Stimulated activated CD8-positive, alpha-beta memory T cell treated with anti-CD3 and anti-CD28 coated beads, Interleukin-15, amount 100 ng/mL, for 24 hours (primary cell): ENCODE measurements around the gene HOXA3.
A peak's percentile ranks its signal among the peaks of the same experiment; 100 is the strongest.

Source experiments
- DNase-seq: peaks from one replicate; pipeline ENCODE4 v3.0.0-alpha.2; 2020; ENCODE audit warnings: low read depth

The HOXA3 gene

DNA sequence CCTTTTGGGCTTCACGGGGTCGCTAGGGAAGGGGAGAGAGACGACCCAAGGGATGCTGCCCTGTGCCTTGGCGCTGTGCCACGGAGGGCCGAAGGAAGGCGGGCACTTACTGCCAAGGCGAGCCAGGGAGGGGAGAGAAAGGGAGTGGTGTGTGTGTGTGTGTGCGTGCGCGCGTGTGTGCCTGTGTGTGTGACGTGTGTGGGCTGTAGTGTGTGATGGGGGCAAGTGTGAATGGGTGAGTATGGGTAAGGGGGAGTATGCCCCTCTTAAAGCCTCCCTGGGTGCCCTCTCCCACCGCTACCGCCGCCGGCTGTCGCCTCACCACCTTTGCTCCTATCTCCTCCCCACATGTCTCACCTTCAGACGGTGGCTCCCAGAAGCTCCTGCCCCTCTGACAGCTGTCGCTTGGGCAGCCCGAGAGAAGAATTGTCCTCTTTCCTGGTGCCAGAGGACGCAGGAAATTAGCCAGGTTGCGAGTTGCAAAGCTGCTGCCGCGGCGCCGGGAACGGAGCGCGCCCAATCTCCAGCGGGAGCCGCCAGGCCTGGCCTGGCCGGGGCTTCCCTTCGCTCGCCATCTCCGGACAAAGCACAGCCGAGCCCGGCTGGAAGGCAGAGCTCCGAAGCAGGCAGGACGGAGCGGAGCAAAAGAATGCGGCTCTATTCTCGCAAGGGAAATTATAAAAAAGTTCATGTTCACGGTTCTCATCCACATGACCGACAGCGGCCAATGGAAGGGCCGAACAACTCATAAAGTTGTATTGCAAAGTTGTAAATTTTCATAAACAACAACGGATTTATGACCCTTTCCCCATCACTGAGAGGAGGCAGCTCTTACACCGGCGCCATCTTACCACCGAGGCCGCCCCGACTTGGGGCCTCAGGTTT, at the start of gene HOXA3:
Gene HOXA3, minus strand, starts transcription at position 653 of the 885 bp plus-strand sequence. CDS start 41,943 bp downstream, outside the sequence.
- no peak for DNase-seq

- no peak for DNase-seq
Observed at GRCh38 chr7:27201580-27202017, 49.2 kb upstream of the HOXA3 start.

- DNase-seq = no peak
Observed at GRCh38 chr7:27200761-27201579, 48.6 kb upstream of the HOXA3 start.

DNA sequence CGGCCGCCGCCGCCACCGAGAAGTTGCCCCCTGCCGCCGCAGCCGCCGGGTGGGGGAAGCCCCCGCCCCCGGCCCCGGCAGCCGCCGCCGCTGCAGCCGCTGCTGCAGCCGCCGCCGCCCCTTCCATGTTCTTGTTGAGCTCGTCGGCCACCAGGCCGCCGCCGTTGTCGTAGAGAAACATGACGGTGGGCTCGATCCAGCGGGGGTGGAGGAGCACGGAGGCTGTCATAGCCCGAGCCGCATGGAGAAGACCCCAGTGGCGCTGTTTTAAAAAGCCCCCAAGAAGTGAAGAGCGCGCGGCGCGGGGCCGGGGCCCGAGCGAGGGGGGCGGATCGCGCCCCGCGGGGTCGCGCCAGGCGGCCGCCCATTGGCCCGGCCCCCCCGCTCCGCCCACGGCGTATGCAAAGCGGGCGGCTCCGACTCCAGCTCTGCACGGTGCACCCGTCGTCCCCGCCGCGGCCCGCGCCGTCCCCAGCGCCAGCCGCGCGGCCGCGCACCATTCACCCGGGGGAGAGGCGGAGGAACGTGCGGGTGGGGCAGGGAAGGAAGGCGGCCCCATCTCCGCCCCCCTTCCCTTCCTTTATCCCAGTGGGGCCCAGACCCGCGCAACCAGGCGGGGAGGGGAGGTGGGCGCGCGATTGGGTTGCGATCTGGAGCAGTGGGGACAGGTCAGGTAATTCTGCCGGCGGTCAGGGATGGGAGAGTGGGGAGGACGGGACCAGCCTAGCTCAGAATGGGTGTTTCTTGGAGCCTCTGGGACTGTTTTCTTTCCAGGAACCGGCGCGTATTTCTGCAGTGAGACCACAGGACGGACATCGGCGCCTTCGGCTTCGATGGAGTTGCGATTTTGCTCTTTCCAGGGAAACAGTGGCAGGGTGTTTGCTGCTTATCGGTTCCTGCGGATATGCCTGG, 47.7 kb upstream of the HOXA3 start, which contains the start of gene HOXA13:
Gene HOXA13, minus strand, starts transcription at position 243 of the 912 bp plus-strand sequence. Its CDS starts 14 bp downstream, at position 229.
- DNase-seq = no peak

DNA sequence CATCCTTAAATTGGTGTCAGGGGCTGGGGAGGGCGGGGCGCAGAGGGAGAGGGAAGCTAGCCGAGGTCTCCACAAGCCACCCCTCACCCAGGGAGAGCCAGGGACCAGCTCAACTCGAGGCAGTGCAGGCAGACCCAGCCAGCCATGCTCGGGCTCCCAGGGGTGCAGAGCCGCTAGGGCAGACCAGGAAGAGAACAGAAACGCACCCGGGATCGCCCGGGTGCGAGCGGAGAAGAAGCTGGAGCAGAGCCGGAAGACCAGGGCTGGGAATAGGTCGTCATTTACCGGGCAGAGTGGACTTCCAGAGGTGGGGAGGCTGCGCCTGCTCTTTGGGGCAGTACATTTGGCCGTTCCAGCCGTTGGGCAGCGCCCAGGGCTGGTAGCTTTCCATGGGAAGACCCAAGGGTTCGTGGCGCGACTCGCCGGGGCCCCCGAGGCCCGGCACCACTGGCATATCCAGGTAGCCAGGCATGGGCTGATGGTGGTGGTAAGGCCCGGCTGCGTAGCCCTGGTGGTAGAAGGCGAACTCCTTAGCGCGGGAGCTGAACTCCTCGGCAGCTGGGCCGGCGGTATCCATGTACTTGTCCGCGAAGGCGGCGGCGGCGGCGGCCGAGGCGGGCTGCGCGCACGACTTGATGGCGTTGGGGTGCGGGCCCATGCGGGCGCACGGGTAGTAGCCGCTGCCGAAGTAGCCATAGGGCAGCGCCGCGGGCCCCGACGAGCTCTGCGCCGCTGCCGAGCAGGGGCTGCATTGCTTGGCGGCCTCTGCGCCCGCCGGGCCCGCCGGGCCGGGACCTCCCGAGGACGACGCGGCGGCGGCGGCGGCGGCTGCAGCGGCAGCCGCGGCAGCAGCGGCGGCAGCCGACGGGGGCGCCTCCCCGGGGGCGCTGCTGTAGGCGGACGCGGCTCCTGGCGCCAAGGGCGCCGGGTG, 46.8 kb upstream of the HOXA3 start:
- DNase-seq = no peak

DNA sequence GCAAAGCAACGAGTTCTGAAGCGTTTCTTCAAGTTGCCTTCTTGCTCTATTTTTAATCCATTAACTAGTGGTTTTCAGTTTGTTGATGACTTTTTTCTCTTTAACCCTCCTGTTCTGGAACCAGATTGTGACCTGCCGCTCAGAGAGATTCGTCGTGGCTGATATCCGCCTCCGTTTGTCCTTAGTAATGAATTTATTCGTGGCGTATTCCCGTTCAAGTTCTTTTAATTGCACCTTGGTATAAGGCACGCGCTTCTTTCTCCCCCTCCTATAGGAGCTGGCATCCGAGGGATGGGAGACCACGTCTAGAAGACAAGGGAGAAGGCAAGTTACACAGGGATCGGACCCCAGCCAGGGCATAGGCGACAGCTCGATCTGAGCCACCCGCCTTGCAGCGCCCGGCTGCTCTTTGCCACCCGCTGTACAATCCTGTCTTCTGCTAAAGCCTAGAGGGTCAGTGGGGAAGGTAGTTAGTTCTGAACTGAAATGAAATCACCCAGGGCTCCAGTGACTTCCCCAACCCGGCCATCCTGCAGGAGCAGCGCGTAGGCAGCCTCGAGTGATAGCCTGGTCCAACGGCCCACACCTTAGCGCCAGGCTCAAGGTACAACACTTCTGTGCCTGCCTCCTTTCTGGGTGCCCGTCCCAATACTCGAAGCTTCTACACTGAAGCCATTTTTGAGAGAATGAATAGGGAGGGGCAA, 45.9 kb upstream of the HOXA3 start:
- no peak for DNase-seq

DNA sequence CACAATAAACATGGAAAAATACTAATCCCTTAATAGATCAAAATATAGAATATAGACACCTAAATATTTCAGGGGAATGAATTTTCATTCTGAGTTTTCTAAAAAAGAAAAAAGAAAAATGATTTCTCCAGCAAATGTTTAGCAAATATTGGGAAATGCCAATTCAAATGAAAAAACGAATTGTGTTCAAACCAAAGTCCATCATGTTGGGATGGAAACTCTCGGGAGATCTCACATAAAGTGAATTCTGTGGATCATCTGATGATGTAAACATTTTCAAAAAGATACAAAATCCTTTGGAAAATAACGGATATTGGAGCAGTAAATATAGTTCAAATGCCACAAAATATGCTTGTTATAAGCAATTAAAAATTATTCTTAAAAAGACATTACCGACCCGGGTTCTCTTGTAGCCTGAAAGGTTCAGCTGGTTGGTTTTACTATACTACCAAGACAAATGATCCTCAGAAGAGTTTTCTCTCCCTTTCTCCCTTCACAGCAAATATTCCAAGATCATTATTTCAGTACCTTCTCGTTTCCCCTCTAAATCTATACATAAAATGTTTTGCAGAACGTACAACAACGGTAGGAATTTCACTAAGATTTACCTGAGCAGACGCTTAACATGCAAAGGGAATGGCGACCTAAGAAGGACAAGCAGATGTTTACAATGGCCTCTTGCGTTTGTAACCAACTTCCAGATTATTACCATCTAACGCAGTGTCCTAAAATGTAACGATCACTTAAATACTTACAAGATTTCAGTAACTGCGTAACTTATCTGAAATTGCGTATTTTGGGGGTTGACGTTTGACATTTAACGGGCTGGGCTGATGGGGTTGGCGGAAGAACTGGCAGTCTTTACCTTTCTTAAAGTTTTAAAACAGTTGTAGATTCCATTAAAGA, 45.0 kb upstream of the HOXA3 start:
- no peak for DNase-seq

- DNase-seq = peak; percentile 70
Observed at GRCh38 chr7:27196287-27196767, 43.9 kb upstream of the HOXA3 start.

- no peak for DNase-seq
Observed at GRCh38 chr7:27194686-27195379, 42.5 kb upstream of the HOXA3 start.

DNA sequence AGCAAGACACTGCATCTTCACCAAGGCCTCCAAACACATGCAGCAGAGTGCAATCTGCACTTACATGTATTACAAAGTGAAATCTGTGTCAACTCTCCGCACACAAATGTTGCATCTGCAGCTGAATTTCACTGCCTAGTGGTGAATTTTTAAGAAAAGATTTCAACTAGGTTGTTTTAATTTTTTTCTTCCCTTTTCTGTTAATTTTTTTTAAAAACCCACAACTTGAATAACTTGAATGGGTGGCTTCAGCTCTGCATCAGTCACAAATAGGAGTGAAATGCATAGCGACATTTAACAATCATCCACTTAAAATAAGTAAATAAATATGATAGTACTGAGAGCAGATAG, 41.6 kb upstream of the HOXA3 start:
- DNase-seq = no peak

- DNase-seq = no peak
Observed at GRCh38 chr7:27193335-27194001, 41.1 kb upstream of the HOXA3 start.

DNA sequence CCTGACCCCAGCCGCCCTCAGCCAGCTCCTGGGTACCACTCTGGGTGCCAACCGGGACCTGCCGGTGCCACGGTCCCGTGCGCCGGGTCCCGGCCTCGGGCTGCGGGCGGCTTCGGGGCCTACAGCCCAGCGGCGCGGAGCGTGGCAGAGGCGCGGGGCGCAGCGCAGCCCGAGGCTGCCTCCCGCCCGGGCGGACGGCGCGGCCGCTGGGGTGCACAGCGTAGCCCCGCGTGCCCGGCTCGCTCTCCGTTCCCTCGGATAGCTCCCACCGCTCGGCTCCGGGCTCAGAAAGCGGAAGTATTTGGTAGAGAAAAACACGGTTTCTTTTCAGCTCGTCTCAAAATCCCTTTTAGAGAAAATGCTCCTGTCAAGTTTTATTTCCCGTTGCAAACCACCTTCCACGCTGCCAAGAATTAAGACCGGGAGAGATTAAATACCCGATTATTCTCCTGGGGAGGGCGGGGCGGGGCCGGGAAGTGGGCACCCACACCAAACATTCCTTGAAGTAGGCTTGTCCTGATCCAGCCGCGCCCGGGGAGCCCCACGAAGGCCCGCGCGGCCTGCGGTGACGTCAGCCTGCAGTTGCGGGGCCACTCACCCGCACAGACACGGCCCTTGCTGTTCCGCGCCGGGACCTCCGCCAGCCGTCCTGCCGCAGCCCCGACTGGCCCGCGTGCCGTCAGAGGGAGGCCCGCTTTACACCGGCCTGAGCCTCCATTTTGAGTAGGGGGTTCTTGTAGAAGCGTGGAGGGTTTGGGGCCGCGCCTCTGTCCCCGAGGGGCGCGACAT, 40.4 kb upstream of the HOXA3 start:
- DNase-seq = no peak

GRCh38 chr7:27191833-27192545, 39.6 kb upstream of the HOXA3 start:
- no peak for DNase-seq

GRCh38 chr7:27191161-27191731, 38.9 kb upstream of the HOXA3 start:
- no peak for DNase-seq

GRCh38 chr7:27189997-27190748, 37.8 kb upstream of the HOXA3 start:
- DNase-seq = no peak
